ENCODE results near the gene ELF4. TPM values are rescaled to one million over a fixed set of nuclear protein-coding genes. Genes with fewer than 3 reads are reported as not detected.

The ELF4 gene
- total RNA-seq, 1 experiment from 2014 or later, result 9.0 TPM

- no peaks in the 10 kb centered on the region for H3K9me3 ChIP-seq (ENCODE audit: low read depth, low read length, poor library complexity, severe bottlenecking)
- H3K4me3 ChIP-seq (ENCODE audit: low read depth, low read length, poor library complexity, severe bottlenecking), result no peak overlapping the region
- intact Hi-C loops (cut with micrococcal nuclease; ENCODE audit: unreplicated experiment), result no loop called here
- H3K36me3 ChIP-seq (ENCODE audit: insufficient read depth, low read length, poor library complexity, severe bottlenecking), result peaks cover 33% of the 10 kb centered on the region
- ChIA-PET CTCF (no interaction called here), POLR2A (ENCODE audit: low non-redundant PET) (no interaction called here)
- H3K27me3 ChIP-seq (replicated peaks; ENCODE audit: insufficient read depth, low read depth, low read length, poor library complexity), result no peaks in the 10 kb centered on the region
- no peak for TF ChIP-seq EZH2 (IDR thresholded peaks at IDR 0.05; ENCODE audit: borderline replicate concordance, low read depth, low read length, poor library complexity, severe bottlenecking)
- no peak for TF ChIP-seq CTCF (conservative IDR thresholded peaks at IDR 0.05; ENCODE audit: low read depth, low read length)
- no TSS peak for BruUV-seq (replicated peaks)
- no peak for DNase-seq (ENCODE audit: low spot score)
- no peaks in the 10 kb centered on the region for H3K4me1 ChIP-seq (ENCODE audit: insufficient read depth, low read length, poor library complexity, severe bottlenecking)
- no peak overlapping the region for H3K27ac ChIP-seq (ENCODE audit: low read depth, low read length, poor library complexity, severe bottlenecking)
These were observed 34.2 kb upstream of the ELF4 start for GRCh38 chrX:130144509-130144908.

- BruUV-seq (replicated peaks), result no TSS peak
- POLR2A ChIA-PET (ENCODE audit: low non-redundant PET), result no interaction called here
- H3K36me3 ChIP-seq (ENCODE audit: insufficient read depth, low read length, poor library complexity, severe bottlenecking), result peaks cover 21% of the 10 kb centered on the region
- no peaks in the 10 kb centered on the region for H3K4me1 ChIP-seq (ENCODE audit: insufficient read depth, low read length, poor library complexity, severe bottlenecking)
- TF ChIP-seq CTCF (conservative IDR thresholded peaks at IDR 0.05; ENCODE audit: low read depth, low read length) (no peak), EZH2 (IDR thresholded peaks at IDR 0.05; ENCODE audit: borderline replicate concordance, low read depth, low read length, poor library complexity, severe bottlenecking) (no peak)
- CTCF ChIA-PET, result no interaction called here
- intact Hi-C loops (cut with micrococcal nuclease; ENCODE audit: unreplicated experiment), result no loop called here
- no peaks in the 10 kb centered on the region for H3K27me3 ChIP-seq (replicated peaks; ENCODE audit: insufficient read depth, low read depth, low read length, poor library complexity)
- H3K9me3 ChIP-seq (ENCODE audit: low read depth, low read length, poor library complexity, severe bottlenecking), result no peaks in the 10 kb centered on the region
- DNase-seq (ENCODE audit: low spot score), result no peak
- H3K27ac ChIP-seq (ENCODE audit: low read depth, low read length, poor library complexity, severe bottlenecking), result no peak overlapping the region
- no peak overlapping the region for H3K4me3 ChIP-seq (ENCODE audit: low read depth, low read length, poor library complexity, severe bottlenecking)
These were observed 29.3 kb upstream of the ELF4 start for GRCh38 chrX:130139474-130140201.

- Histone ChIP-seq H3K36me3 (ENCODE audit: insufficient read depth, low read length, poor library complexity, severe bottlenecking) (peaks cover 21% of the 10 kb centered on the region), H3K9me3 (ENCODE audit: low read depth, low read length, poor library complexity, severe bottlenecking) (no peaks in the 10 kb centered on the region), H3K27ac (ENCODE audit: low read depth, low read length, poor library complexity, severe bottlenecking) (no peak overlapping the region), H3K27me3 (replicated peaks; ENCODE audit: insufficient read depth, low read depth, low read length, poor library complexity) (no peaks in the 10 kb centered on the region), H3K4me1 (ENCODE audit: insufficient read depth, low read length, poor library complexity, severe bottlenecking) (no peaks in the 10 kb centered on the region), H3K4me3 (ENCODE audit: low read depth, low read length, poor library complexity, severe bottlenecking) (no peak overlapping the region)
- ChIA-PET CTCF (no interaction called here), POLR2A (ENCODE audit: low non-redundant PET) (no interaction called here)
- no peak for TF ChIP-seq CTCF (conservative IDR thresholded peaks at IDR 0.05; ENCODE audit: low read depth, low read length)
- DNase-seq (ENCODE audit: low spot score), result no peak
- BruUV-seq (replicated peaks), result no TSS peak
- intact Hi-C loops (cut with micrococcal nuclease; ENCODE audit: unreplicated experiment), result no loop called here
These were observed 26.7 kb upstream of the ELF4 start for GRCh38 chrX:130136961-130137360.
